ENCODE data around the gene EPG5. TPM values are rescaled to one million over a fixed set of nuclear protein-coding genes. Genes with fewer than 3 reads are reported as not detected.

The EPG5 gene
- polyA plus RNA-seq, 1 of the 3 experiments (the other 2 are of a cell fraction), result 13.6 TPM

DNA sequence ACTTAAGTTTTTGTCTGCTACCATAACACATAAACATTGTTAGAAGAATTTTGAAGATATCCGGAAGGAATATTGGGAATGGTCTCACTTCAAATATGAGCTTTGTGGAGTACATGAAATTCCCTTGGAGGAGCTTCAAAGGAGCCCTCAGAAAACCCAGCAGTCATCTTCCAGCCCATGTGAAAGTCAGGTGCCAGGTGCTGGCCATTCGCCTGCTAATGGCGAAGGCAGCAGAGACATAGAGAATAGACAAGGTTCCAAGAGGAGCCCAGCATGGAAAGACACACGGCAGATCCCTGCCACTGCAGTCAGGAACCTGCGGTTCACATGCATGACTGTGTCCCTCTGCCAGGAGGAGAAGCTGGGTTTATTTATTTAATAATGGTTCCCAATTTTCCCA, 40.0 kb upstream of the EPG5 start:
- no peak for DNase-seq
- Histone ChIP-seq H3K4me2 (no peak overlapping the region), H4K20me1 (ENCODE audit: insufficient read depth) (no peaks in the 10 kb centered on the region), H3K9me2 (no peaks in the 10 kb centered on the region), H3K9ac (no peak overlapping the region), H3K79me2 (ENCODE audit: insufficient read depth) (no peaks in the 10 kb centered on the region), H3K9me3 (peaks cover 2% of the 10 kb centered on the region; the same call in 1 of the 2 replicates), H3K27me3 (ENCODE audit: insufficient read depth) (no peaks in the 10 kb centered on the region), H3K4me1 (ENCODE audit: control insufficient read depth in 1 of 2, insufficient read depth in 2 of 2, low read depth in 1 of 2, low read length in 1 of 2) (no peaks in the 10 kb centered on the region), H3K36me3 (replicated peaks in 1 of 2; ENCODE audit: control insufficient read depth in 1 of 2, insufficient read depth in 2 of 2, low read length in 1 of 2) (peaks cover 3 to 24% of the 10 kb centered on the region in 2 experiments), H3K27ac (ENCODE audit: low read depth in 2 of 2, low read length in 1 of 2) (no peak overlapping the region), H3K4me3 (ENCODE audit: low read depth in 2 of 2, low read length in 1 of 2) (no peak overlapping the region), H2AFZ (ENCODE audit: low read depth) (no peak overlapping the region), H3F3A (replicated peaks; ENCODE audit: insufficient read depth) (no peaks in the 10 kb centered on the region)
- 96% methylated on average over 5 of the region's 5 CpGs for WGBS (ENCODE audit: low lambda C conversion rate)
- ChIA-PET POLR2A (no interaction called here), CTCF (interaction anchor here (1.0 to 1.6 kb wide), 3 partner anchors 33 to 342 kb away, joined by 3 read pairs; no protein-coding TSS in a partner anchor)
- TF ChIP-seq NFIC (IDR thresholded peaks at IDR 0.05; ENCODE audit: borderline replicate concordance) (no peak), MXI1 (IDR thresholded peaks at IDR 0.05; ENCODE audit: low read depth, low read length) (no peak), SIN3A (IDR thresholded peaks at IDR 0.05; ENCODE audit: borderline replicate concordance, low read depth, low read length) (no peak)
- TF ChIP-seq, protein P1, sequence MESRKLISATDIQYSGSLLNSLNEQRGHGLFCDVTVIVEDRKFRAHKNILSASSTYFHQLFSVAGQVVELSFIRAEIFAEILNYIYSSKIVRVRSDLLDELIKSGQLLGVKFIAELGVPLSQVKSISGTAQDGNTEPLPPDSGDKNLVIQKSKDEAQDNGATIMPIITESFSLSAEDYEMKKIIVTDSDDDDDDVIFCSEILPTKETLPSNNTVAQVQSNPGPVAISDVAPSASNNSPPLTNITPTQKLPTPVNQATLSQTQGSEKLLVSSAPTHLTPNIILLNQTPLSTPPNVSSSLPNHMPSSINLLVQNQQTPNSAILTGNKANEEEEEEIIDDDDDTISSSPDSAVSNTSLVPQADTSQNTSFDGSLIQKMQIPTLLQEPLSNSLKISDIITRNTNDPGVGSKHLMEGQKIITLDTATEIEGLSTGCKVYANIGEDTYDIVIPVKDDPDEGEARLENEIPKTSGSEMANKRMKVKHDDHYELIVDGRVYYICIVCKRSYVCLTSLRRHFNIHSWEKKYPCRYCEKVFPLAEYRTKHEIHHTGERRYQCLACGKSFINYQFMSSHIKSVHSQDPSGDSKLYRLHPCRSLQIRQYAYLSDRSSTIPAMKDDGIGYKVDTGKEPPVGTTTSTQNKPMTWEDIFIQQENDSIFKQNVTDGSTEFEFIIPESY (IDR thresholded peaks at IDR 0.05; ENCODE audit: borderline replicate concordance, low read depth), result no peak

GRCh38 chr18:46002934-46003333, 35.8 kb upstream of the EPG5 start:
- no peak for DNase-seq
- Histone ChIP-seq H3K27me3 (ENCODE audit: insufficient read depth) (no peaks in the 10 kb centered on the region), H3K9me3 (peaks cover 6% of the 10 kb centered on the region; the same call in 1 of the 2 replicates), H3F3A (replicated peaks; ENCODE audit: insufficient read depth) (no peaks in the 10 kb centered on the region), H3K4me3 (ENCODE audit: low read depth in 2 of 2, low read length in 1 of 2) (no peak overlapping the region), H3K9me2 (no peaks in the 10 kb centered on the region), H3K27ac (ENCODE audit: low read depth in 2 of 2, low read length in 1 of 2) (no peak overlapping the region), H3K79me2 (ENCODE audit: insufficient read depth) (no peaks in the 10 kb centered on the region), H3K9ac (no peak overlapping the region), H3K36me3 (replicated peaks in 1 of 2; ENCODE audit: control insufficient read depth in 1 of 2, insufficient read depth in 2 of 2, low read length in 1 of 2) (peaks cover 0 to 16% of the 10 kb centered on the region in 2 experiments), H3K4me1 (ENCODE audit: control insufficient read depth in 1 of 2, insufficient read depth in 2 of 2, low read depth in 1 of 2, low read length in 1 of 2) (peaks cover 0 to 2% of the 10 kb centered on the region in 2 experiments; a peak in 1 of 4 replicates), H3K4me2 (no peak overlapping the region), H2AFZ (ENCODE audit: low read depth) (no peak overlapping the region), H4K20me1 (ENCODE audit: insufficient read depth) (no peaks in the 10 kb centered on the region)
- no peak for TF ChIP-seq GABPA (IDR thresholded peaks at IDR 0.05; ENCODE audit: low read depth)
- TF ChIP-seq CHD2 (IDR thresholded peaks at IDR 0.05; ENCODE audit: low read length, partially characterized antibody), result no peak
- TF ChIP-seq, protein P2, sequence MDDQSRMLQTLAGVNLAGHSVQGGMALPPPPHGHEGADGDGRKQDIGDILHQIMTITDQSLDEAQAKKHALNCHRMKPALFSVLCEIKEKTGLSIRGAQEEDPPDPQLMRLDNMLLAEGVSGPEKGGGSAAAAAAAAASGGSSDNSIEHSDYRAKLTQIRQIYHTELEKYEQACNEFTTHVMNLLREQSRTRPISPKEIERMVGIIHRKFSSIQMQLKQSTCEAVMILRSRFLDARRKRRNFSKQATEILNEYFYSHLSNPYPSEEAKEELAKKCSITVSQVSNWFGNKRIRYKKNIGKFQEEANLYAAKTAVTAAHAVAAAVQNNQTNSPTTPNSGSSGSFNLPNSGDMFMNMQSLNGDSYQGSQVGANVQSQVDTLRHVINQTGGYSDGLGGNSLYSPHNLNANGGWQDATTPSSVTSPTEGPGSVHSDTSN (IDR thresholded peaks at IDR 0.05), result no peak
- TF ChIP-seq EP300 (IDR thresholded peaks at IDR 0.05; ENCODE audit: borderline replicate concordance in 1 of 2, low read depth in 1 of 2, low read length in 1 of 2), result no peak
- no peak for TF ChIP-seq YY1 (IDR thresholded peaks at IDR 0.05; ENCODE audit: low read depth)
- no peak for TF ChIP-seq RXRA (IDR thresholded peaks at IDR 0.05; ENCODE audit: borderline replicate concordance, low read depth)
- TF ChIP-seq FOSL2 (IDR thresholded peaks at IDR 0.05; ENCODE audit: borderline replicate concordance, low read depth), result no peak
- no peak for TF ChIP-seq TCF12 (IDR thresholded peaks at IDR 0.05)
- CTCF ChIA-PET, result no interaction called here
- POLR2A ChIA-PET, result no interaction called here
- WGBS (ENCODE audit: low lambda C conversion rate), result 80% methylated on average over 1 of the region's 1 CpG

Data from SK-N-SH (cell line).